ENCODE data around the gene AUTS2. TPM values are rescaled to one million over a fixed set of nuclear protein-coding genes. Genes with fewer than 3 reads are reported as not detected.

AUTS2 gene
- polyA plus RNA-seq, 1 donor (not counting 4 experiments of a cell fraction or from before 2014, with no cell fraction given) = 4.7 TPM

GRCh38 chr7:70052691-70053090 is 454.4 kb downstream of the AUTS2 start:
- no peak overlapping the region for H3K9ac ChIP-seq (ENCODE audit: control insufficient read depth, extremely low read depth, insufficient read depth, low read length)
- dilution Hi-C loops (cut with MboI; ENCODE audit: extremely low pct_ligation_motif_present, low sequenced_read_pairs) = no loop called here

GRCh38 chr7:70053421-70053820 is 455.1 kb downstream of the AUTS2 start:
- no peak for DNase-seq (ENCODE audit: low read depth, low spot score)
- H3K27ac ChIP-seq (ENCODE audit: control insufficient read depth, insufficient read depth, low read length) = no peak overlapping the region

More at GRCh38 chr7:70052691-70053090, 454.4 kb downstream of the AUTS2 start:
- Histone ChIP-seq H3K4me1 (ENCODE audit: control insufficient read depth, extremely low read depth, insufficient read depth, low read length) (no peaks in the 10 kb centered on the region), H3K36me3 (ENCODE audit: control insufficient read depth in 2 of 2, extremely low read depth in 1 of 2, insufficient read depth in 2 of 2, low read length in 2 of 2) (no peaks in the 10 kb centered on the region), H3K4me3 (ENCODE audit: control insufficient read depth in 2 of 3, extremely low read depth in 1 of 3, insufficient read depth in 2 of 3, low read depth in 1 of 3, low read length in 3 of 3) (no peak overlapping the region), H3K9me1 (ENCODE audit: control insufficient read depth, extremely low read depth, insufficient read depth, low read length) (no peaks in the 10 kb centered on the region), H3K4me2 (ENCODE audit: control insufficient read depth, extremely low read depth, insufficient read depth, low read depth, low read length) (no peak overlapping the region), H3K27me3 (ENCODE audit: control insufficient read depth, extremely low read depth, insufficient read depth, low read length) (no peaks in the 10 kb centered on the region), H3K79me2 (ENCODE audit: control insufficient read depth, insufficient read depth, low read length) (no peaks in the 10 kb centered on the region), H4K20me1 (ENCODE audit: control insufficient read depth, extremely low read depth, insufficient read depth, low read length) (no peaks in the 10 kb centered on the region), H3K9me3 (ENCODE audit: control insufficient read depth, low read depth, low read length) (no peaks in the 10 kb centered on the region), H2AFZ (ENCODE audit: control insufficient read depth, low read length) (no peak overlapping the region), H3K27ac (ENCODE audit: control insufficient read depth, insufficient read depth, low read length) (no peak overlapping the region)
- no peak for DNase-seq (ENCODE audit: low read depth, low spot score)
- no peak for TF ChIP-seq EZH2 (IDR thresholded peaks at IDR 0.05; ENCODE audit: low read length)
- TF ChIP-seq CTCF (optimal IDR thresholded peaks at IDR 0.05 in 1 of 3, IDR thresholded peaks at IDR 0.05 in 1 of 3, conservative IDR thresholded peaks at IDR 0.05 in 1 of 3; ENCODE audit: extremely low read depth in 1 of 3, insufficient read depth in 2 of 3, low read length in 3 of 3) = no peak
- FAIRE-seq = no peak

More at GRCh38 chr7:70053421-70053820, 455.1 kb downstream of the AUTS2 start:
- no peak overlapping the region for H3K4me2 ChIP-seq (ENCODE audit: control insufficient read depth, extremely low read depth, insufficient read depth, low read depth, low read length)
- H3K36me3 ChIP-seq (ENCODE audit: control insufficient read depth in 2 of 2, extremely low read depth in 1 of 2, insufficient read depth in 2 of 2, low read length in 2 of 2) = no peaks in the 10 kb centered on the region
- H3K4me1 ChIP-seq (ENCODE audit: control insufficient read depth, extremely low read depth, insufficient read depth, low read length) = no peaks in the 10 kb centered on the region
- FAIRE-seq = no peak
- dilution Hi-C loops (cut with MboI; ENCODE audit: extremely low pct_ligation_motif_present, low sequenced_read_pairs) = no loop called here
- no peak overlapping the region for H2AFZ ChIP-seq (ENCODE audit: control insufficient read depth, low read length)
- TF ChIP-seq EZH2 (IDR thresholded peaks at IDR 0.05; ENCODE audit: low read length) (no peak), CTCF (optimal IDR thresholded peaks at IDR 0.05 in 1 of 3, IDR thresholded peaks at IDR 0.05 in 1 of 3, conservative IDR thresholded peaks at IDR 0.05 in 1 of 3; ENCODE audit: extremely low read depth in 1 of 3, insufficient read depth in 2 of 3, low read length in 3 of 3) (no peak)
- no peaks in the 10 kb centered on the region for H3K9me3 ChIP-seq (ENCODE audit: control insufficient read depth, low read depth, low read length)
- H3K79me2 ChIP-seq (ENCODE audit: control insufficient read depth, insufficient read depth, low read length) = no peaks in the 10 kb centered on the region
- H3K9me1 ChIP-seq (ENCODE audit: control insufficient read depth, extremely low read depth, insufficient read depth, low read length) = no peaks in the 10 kb centered on the region
- no peak overlapping the region for H3K9ac ChIP-seq (ENCODE audit: control insufficient read depth, extremely low read depth, insufficient read depth, low read length)
- no peaks in the 10 kb centered on the region for H3K27me3 ChIP-seq (ENCODE audit: control insufficient read depth, extremely low read depth, insufficient read depth, low read length)
- no peaks in the 10 kb centered on the region for H4K20me1 ChIP-seq (ENCODE audit: control insufficient read depth, extremely low read depth, insufficient read depth, low read length)
- H3K4me3 ChIP-seq (ENCODE audit: control insufficient read depth in 2 of 3, extremely low read depth in 1 of 3, insufficient read depth in 2 of 3, low read depth in 1 of 3, low read length in 3 of 3) = no peak overlapping the region
